Esophagus squamous epithelium (tissue), 4 donors: Measurements from ENCODE around the gene NUP50.

Source experiments
- CTCF ChIP-seq, 6 experiments: fragments of 450-650 bp in 4 of 6; fragments of 200-600 bp in 2 of 6; sonication (generic) in 2 of 6; IDR thresholded peaks; one replicate each; pipeline ENCODE4 v1.5.1; 2016 to 2019; ENCODE audit warnings: antibody characterized with exemption in 6 of 6, mild to moderate bottlenecking in 4 of 6, moderate library complexity in 4 of 6
- POLR2A ChIP-seq, 4 donors: fragments of 450-650 bp; IDR thresholded peaks; one replicate each; pipeline ENCODE4 v1.6.1; 2017; ENCODE audit warnings: antibody characterized with exemption in 4 of 4, mild to moderate bottlenecking in 4 of 4, moderate library complexity in 3 of 4

- no peak for TF ChIP-seq POLR2A (IDR thresholded peaks at IDR 0.05)
- TF ChIP-seq CTCF (IDR thresholded peaks at IDR 0.05) = no peak
Measured at GRCh38 chr22:45144916-45145315, 18.8 kb upstream of the NUP50 start.
